UCSD-AML1 (cell line): Measurements from ENCODE around the gene GRHL1.

ENCODE experiments used
- DNase-seq: peaks from one replicate; lab custom pipeline; 2025; ENCODE audit not compliant: unreplicated experiment; lab: John Stamatoyannopoulos, UW

GRHL1 gene

GRCh38 chr2:9948721-9949120 lies 2.8 kb upstream of the GRHL1 start:
- DNase-seq: no peak

GRCh38 chr2:9949239-9949991 lies 2.1 kb upstream of the GRHL1 start:
- DNase-seq: no peak

GRCh38 chr2:9949992-9950520 lies 1.4 kb upstream of the GRHL1 start:
- DNase-seq: no peak

GRCh38 chr2:9950521-9951271 lies 797 bp upstream of the GRHL1 start:
- DNase-seq: peak; percentile 62

GRCh38 chr2:9951272-9951521 lies 296 bp upstream of the GRHL1 start:
- DNase-seq: no peak

- DNase-seq: no peak
Observed at GRCh38 chr2:9952286-9952737, 819 bp downstream of the GRHL1 start.

- DNase-seq: no peak
Observed at GRCh38 chr2:9952856-9953503, 1.5 kb downstream of the GRHL1 start.

GRCh38 chr2:9954136-9954535 lies 2.6 kb downstream of the GRHL1 start:
- no peak for DNase-seq

- DNase-seq: no peak
Observed at GRCh38 chr2:9958057-9958456, 6.6 kb downstream of the GRHL1 start.

- no peak for DNase-seq
Observed at GRCh38 chr2:9959262-9959661, 7.8 kb downstream of the GRHL1 start.

- no peak for DNase-seq
Observed at GRCh38 chr2:9961013-9961412, 9.5 kb downstream of the GRHL1 start.

GRCh38 chr2:9964334-9964980 lies 13.0 kb downstream of the GRHL1 start:
- no peak for DNase-seq

- DNase-seq: no peak
Observed at GRCh38 chr2:9965119-9965822, 13.8 kb downstream of the GRHL1 start.

- no peak for DNase-seq
Observed at GRCh38 chr2:9966491-9967022, 15.1 kb downstream of the GRHL1 start.

- no peak for DNase-seq
Observed at GRCh38 chr2:9967053-9967775, 15.7 kb downstream of the GRHL1 start.

- no peak for DNase-seq
Observed at GRCh38 chr2:9968553-9969497, 17.3 kb downstream of the GRHL1 start.

- no peak for DNase-seq
Observed at GRCh38 chr2:9970200-9971044, 18.9 kb downstream of the GRHL1 start.
